Smooth muscle cell (in vitro differentiated cells): ENCODE data around the gene GNPTAB. TPM values are rescaled to one million over a fixed set of nuclear protein-coding genes. Genes with fewer than 3 reads are reported as not detected.

Experiments
- DNase-seq: peaks from one replicate; lab custom pipeline; 2025; ENCODE audit not compliant: unreplicated experiment; lab: John Stamatoyannopoulos, UW
- H2AFZ ChIP-seq: fragments of 200-600 bp; sonication (generic); 2 replicates; pipeline ENCODE4 v1.6.0; 2016; ENCODE audit warnings: antibody characterized with exemption, low read depth, mild to moderate bottlenecking
- H3F3A ChIP-seq: fragments of 200-600 bp; sonication (generic); 2 replicates; pipeline ENCODE4 v1.6.0; 2017; ENCODE audit warnings: antibody characterized with exemption, low read depth
- H3K27ac ChIP-seq: fragments of 200-600 bp; sonication (generic); 2 replicates; pipeline ENCODE4 v1.5.1; 2016; ENCODE audit warnings: low read depth, mild to moderate bottlenecking
- H3K27me3 ChIP-seq: fragments of 200-600 bp; sonication (generic); 2 replicates; pipeline ENCODE4 v1.6.1; 2016; ENCODE audit warnings: low read depth, mild to moderate bottlenecking
- H3K36me3 ChIP-seq: fragments of 200-600 bp; sonication (generic); 2 replicates; pipeline ENCODE4 v1.5.1; 2016; ENCODE audit warnings: low read depth
- H3K4me1 ChIP-seq: fragments of 200-600 bp; sonication (generic); 2 replicates; pipeline ENCODE4 v1.5.1; 2016; ENCODE audit warnings: low read depth
- H3K4me2 ChIP-seq: fragments of 200-600 bp; sonication (generic); 2 replicates; pipeline ENCODE4 v1.6.0; 2016; ENCODE audit warnings: mild to moderate bottlenecking
- H3K4me3 ChIP-seq: fragments of 200-600 bp; sonication (generic); 2 replicates; pipeline ENCODE4 v1.5.1; 2016; ENCODE audit warnings: mild to moderate bottlenecking
- H3K79me2 ChIP-seq: fragments of 200-600 bp; sonication (generic); 2 replicates; pipeline ENCODE4 v1.6.0; 2016; ENCODE audit warnings: low read depth, mild to moderate bottlenecking
- H3K9ac ChIP-seq: fragments of 200-600 bp; sonication (generic); 2 replicates; pipeline ENCODE4 v1.6.0; 2016; ENCODE audit warnings: low read depth
- H3K9me3 ChIP-seq: fragments of 200-600 bp; sonication (generic); replicated peaks from 2 replicates; pipeline ENCODE4 v1.5.1; 2016; ENCODE audit warnings: low read depth
- H4K20me1 ChIP-seq: fragments of 200-600 bp; sonication (generic); 2 replicates; pipeline ENCODE4 v1.6.0; 2016; ENCODE audit warnings: low read depth
- WGBS: methylation state at CpG from one replicate; pipeline ENCODE4 v1.1.7; 2016; ENCODE audit warnings: low lambda C conversion rate; 5-methylcytosine and 5-hydroxymethylcytosine counted together
- polyA plus RNA-seq: library from polyadenylated mRNA; unstranded; fragments of >200 nt; fragmentation: Nextera tagmentation; extraction: Ambion mirVana; gene quantifications from 2 replicates; pipeline ENCODE4 v1.2.1, GENCODE V29; 2016
- total RNA-seq: library from RNA; depleted of rRNA; stranded (reverse); fragments of >200 nt; gene quantifications from 2 replicates; pipeline ENCODE4 v1.2.3, GENCODE V29; 2014
- TF ChIP-seq, protein P1 (sequence below): fragments of 200-600 bp; sonication (generic); IDR thresholded peaks from 2 replicates; pipeline ENCODE4 v1.5.1; 2017; ENCODE audit warnings: borderline replicate concordance, mild to moderate bottlenecking, antibody characterized with exemption; ENCODE audit not compliant: insufficient read depth, poor library complexity, severe bottlenecking

GNPTAB gene
- total and polyA plus RNA-seq, 2 experiments from 2014 or later = 17.9 to 23.6 TPM

DNA sequence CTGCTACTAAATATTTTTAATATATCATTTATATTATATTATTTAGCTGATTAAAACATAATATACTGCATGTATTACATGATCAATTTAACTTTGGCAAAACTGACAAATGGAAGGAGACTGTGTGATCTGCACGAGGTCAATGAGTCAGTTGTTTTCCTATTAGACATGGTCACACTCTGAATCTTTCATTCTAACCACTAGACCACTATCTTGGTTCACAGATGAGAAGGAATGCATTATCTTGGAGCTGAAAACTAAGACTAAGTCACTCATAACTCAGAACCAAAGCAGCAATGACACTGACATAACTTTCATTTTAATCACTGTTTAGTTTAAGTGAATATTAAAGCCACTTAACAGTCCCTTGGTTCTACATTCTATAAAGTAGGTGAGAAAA, 37.4 kb downstream of the GNPTAB start:
- no peaks in the 10 kb centered on the region for H3F3A ChIP-seq
- H3K27ac ChIP-seq = no peak overlapping the region
- H2AFZ ChIP-seq = no peak overlapping the region
- H3K4me1 ChIP-seq = no peaks in the 10 kb centered on the region
- H4K20me1 ChIP-seq = no peaks in the 10 kb centered on the region
- H3K9me3 ChIP-seq = no peaks in the 10 kb centered on the region
- 37% methylated on average over 1 of the region's 1 CpG for WGBS
- no peaks in the 10 kb centered on the region for H3K27me3 ChIP-seq
- no peaks in the 10 kb centered on the region for H3K79me2 ChIP-seq
- no peak overlapping the region for H3K4me3 ChIP-seq
- TF ChIP-seq, protein P1, sequence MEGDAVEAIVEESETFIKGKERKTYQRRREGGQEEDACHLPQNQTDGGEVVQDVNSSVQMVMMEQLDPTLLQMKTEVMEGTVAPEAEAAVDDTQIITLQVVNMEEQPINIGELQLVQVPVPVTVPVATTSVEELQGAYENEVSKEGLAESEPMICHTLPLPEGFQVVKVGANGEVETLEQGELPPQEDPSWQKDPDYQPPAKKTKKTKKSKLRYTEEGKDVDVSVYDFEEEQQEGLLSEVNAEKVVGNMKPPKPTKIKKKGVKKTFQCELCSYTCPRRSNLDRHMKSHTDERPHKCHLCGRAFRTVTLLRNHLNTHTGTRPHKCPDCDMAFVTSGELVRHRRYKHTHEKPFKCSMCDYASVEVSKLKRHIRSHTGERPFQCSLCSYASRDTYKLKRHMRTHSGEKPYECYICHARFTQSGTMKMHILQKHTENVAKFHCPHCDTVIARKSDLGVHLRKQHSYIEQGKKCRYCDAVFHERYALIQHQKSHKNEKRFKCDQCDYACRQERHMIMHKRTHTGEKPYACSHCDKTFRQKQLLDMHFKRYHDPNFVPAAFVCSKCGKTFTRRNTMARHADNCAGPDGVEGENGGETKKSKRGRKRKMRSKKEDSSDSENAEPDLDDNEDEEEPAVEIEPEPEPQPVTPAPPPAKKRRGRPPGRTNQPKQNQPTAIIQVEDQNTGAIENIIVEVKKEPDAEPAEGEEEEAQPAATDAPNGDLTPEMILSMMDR = no peak
- no peaks in the 10 kb centered on the region for H3K36me3 ChIP-seq
- DNase-seq = no peak
- H3K4me2 ChIP-seq = no peak overlapping the region
- no peak overlapping the region for H3K9ac ChIP-seq

DNA sequence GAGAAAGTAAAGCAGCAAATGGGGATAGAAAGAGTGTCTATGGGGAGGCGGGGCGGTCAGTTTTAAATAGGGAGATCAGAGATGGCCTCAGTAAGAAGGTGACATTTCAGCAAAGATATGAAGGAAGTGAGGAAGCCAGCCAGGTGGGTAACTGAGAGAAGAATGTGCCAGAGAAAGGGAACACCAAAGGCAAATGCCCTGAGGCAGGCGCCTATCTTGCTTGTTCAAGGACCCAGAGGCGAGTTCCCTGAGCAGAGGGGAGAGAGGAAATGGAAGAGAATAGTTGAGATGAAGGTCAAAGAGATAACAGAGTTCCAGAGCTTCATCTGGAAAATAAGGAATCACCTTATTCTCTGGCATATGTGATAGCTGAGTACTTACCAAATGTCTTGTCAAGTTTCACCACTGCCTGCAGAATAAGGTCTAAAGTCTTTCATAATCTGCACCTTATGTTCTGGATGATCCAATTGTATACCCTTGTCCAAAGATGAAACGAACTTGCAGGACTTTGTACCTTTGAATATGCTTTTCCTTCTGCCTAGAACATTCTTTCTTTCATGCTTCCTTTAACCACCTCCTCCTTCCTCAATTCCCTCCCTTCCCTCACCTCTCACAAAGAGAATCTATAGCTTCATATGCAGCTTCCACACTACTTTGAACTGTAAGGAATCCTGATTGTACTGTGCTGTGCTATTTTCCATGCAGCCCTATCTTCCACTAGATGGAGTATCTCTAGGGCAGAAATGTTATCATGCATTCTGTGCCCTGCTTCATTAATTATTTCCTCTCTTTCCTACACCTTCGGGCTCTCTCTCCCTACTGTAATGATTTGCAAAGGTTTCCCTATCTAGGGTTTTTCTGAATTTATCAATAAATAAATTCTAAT, 38.5 kb downstream of the GNPTAB start:
- no peaks in the 10 kb centered on the region for H4K20me1 ChIP-seq

DNA sequence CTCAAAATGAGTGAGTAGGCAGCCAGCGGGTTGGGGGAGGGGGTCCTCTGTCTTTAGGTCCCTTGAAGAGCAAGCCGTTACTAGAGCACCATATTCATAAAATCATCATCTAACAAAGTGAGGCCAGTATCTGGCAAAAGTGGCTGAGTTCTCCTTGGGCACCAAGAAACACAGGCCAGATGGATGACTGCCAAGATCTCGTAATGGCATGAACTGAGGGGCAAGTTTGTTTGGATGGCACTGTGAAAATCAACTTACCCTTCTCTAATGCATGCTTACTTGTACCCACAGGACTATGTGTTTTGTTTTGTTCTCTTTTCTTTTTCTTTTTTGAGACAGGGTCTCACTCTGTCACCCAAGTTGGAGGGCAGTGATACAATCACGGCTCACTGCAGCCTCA, 41.6 kb downstream of the GNPTAB start:
- no peak for DNase-seq
- no peaks in the 10 kb centered on the region for H3K36me3 ChIP-seq
- H3K4me1 ChIP-seq = no peaks in the 10 kb centered on the region
- no peaks in the 10 kb centered on the region for H3F3A ChIP-seq
- no peaks in the 10 kb centered on the region for H4K20me1 ChIP-seq
- H3K9me3 ChIP-seq = no peaks in the 10 kb centered on the region
- H3K4me2 ChIP-seq = no peak overlapping the region
- H3K79me2 ChIP-seq = no peaks in the 10 kb centered on the region
- no peak overlapping the region for H2AFZ ChIP-seq
- H3K4me3 ChIP-seq = no peak overlapping the region
- no peak overlapping the region for H3K9ac ChIP-seq
- no peaks in the 10 kb centered on the region for H3K27me3 ChIP-seq
- TF ChIP-seq, protein P1 = no peak
- no peak overlapping the region for H3K27ac ChIP-seq
- 96% methylated on average over 4 of the region's 4 CpGs for WGBS

More for the DNA sequence above, 38.5 kb downstream of the GNPTAB start:
- H3K36me3 ChIP-seq = no peaks in the 10 kb centered on the region
- H3K9ac ChIP-seq = no peak overlapping the region
- no peak overlapping the region for H3K4me3 ChIP-seq
- H3K9me3 ChIP-seq = no peaks in the 10 kb centered on the region
- H3K4me2 ChIP-seq = no peak overlapping the region
- 93% methylated on average over 6 of the region's 6 CpGs for WGBS
- H3F3A ChIP-seq = no peaks in the 10 kb centered on the region
- DNase-seq = no peak
- H2AFZ ChIP-seq = no peak overlapping the region
- TF ChIP-seq, protein P1 = no peak
- no peaks in the 10 kb centered on the region for H3K27me3 ChIP-seq
- no peaks in the 10 kb centered on the region for H3K79me2 ChIP-seq
- H3K27ac ChIP-seq = no peak overlapping the region
- H3K4me1 ChIP-seq = no peaks in the 10 kb centered on the region

DNA sequence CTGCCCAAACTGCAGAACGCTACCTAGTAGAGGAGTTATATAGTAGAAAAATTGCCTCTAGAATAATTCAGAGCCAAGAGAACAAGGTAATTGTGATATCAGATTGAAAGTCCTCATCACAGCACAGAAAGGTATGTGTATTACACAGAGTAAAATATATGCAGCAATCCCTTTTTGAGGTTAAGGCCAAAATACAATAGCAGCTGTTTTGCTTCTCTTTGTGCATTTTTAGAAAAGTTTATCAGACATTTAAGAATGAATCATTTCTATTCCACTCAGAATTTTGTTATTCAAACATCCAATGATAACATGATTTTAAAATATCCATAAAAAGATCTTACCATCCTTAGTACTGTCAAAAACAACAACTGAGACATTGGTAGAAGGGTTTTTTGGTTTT, 45.1 kb downstream of the GNPTAB start:
- Histone ChIP-seq H3K9me3 (no peaks in the 10 kb centered on the region), H3F3A (no peaks in the 10 kb centered on the region), H3K4me2 (no peak overlapping the region), H3K4me3 (no peak overlapping the region), H3K4me1 (no peaks in the 10 kb centered on the region), H4K20me1 (no peaks in the 10 kb centered on the region), H3K79me2 (no peaks in the 10 kb centered on the region), H3K9ac (no peak overlapping the region), H3K27ac (no peak overlapping the region), H2AFZ (no peak overlapping the region), H3K27me3 (no peaks in the 10 kb centered on the region), H3K36me3 (no peaks in the 10 kb centered on the region)
- TF ChIP-seq, protein P1 = no peak
- no peak for DNase-seq
- WGBS = 100% methylated on average over 1 of the region's 1 CpG
